Activated naive CD8-positive, alpha-beta T cell treated with anti-CD3 and anti-CD28 coated beads for 36 hours (primary cell): Measurements from ENCODE around the gene SORBS2. TPM values are rescaled to one million over a fixed set of nuclear protein-coding genes. Genes with fewer than 3 reads are reported as not detected.

ENCODE experiments used
- DNase-seq: peaks from one replicate; pipeline ENCODE4 v3.0.0; 2021
- H3K27ac Mint-ChIP-seq: one replicate; pipeline ENCODE4 v1.8.0; 2022; ENCODE audit warnings: mild to moderate bottlenecking, moderate library complexity, mixed read lengths
- H3K27me3 Mint-ChIP-seq: one replicate; pipeline ENCODE4 v1.8.0; 2022; ENCODE audit warnings: mild to moderate bottlenecking, mixed read lengths
- H3K36me3 Mint-ChIP-seq: one replicate; pipeline ENCODE4 v1.8.0; 2021; ENCODE audit warnings: mild to moderate bottlenecking, mixed read lengths
- H3K4me1 Mint-ChIP-seq: one replicate; pipeline ENCODE4 v1.8.0; 2021; ENCODE audit warnings: mixed read lengths
- H3K4me3 Mint-ChIP-seq: one replicate; pipeline ENCODE4 v1.8.0; 2022; ENCODE audit warnings: mild to moderate bottlenecking, moderate library complexity, mixed read lengths
- H3K9me3 Mint-ChIP-seq: one replicate; pipeline ENCODE4 v1.8.0; 2022; ENCODE audit warnings: mixed read lengths
- total RNA-seq, 2 experiments: library from RNA; stranded (reverse); gene quantifications; one replicate each; pipeline ENCODE4 v1.2.3, GENCODE V29; 2021

The SORBS2 gene
- total RNA-seq, 2 experiments from 2014 or later = not detected

- H3K4me1 Mint-ChIP-seq = peaks cover 3% of the 10 kb centered on the region
- no peaks in the 10 kb centered on the region for H3K36me3 Mint-ChIP-seq
- peaks cover 36% of the 10 kb centered on the region for H3K27me3 Mint-ChIP-seq
- H3K9me3 Mint-ChIP-seq = no peaks in the 10 kb centered on the region
- H3K4me3 Mint-ChIP-seq = no peak overlapping the region
- H3K27ac Mint-ChIP-seq = no peak overlapping the region
- peak; percentile 50 for DNase-seq
Measured at GRCh38 chr4:185597532-185598188, 214.3 kb downstream of the SORBS2 start.

GRCh38 chr4:185592845-185593488, 219.0 kb downstream of the SORBS2 start:
- Mint-ChIP-seq H3K27me3 (peaks cover 53% of the 10 kb centered on the region), H3K36me3 (no peaks in the 10 kb centered on the region), H3K27ac (no peak overlapping the region), H3K4me1 (peaks cover 4% of the 10 kb centered on the region), H3K4me3 (no peak overlapping the region), H3K9me3 (no peaks in the 10 kb centered on the region)
- DNase-seq = no peak

GRCh38 chr4:185592438-185592837, 219.6 kb downstream of the SORBS2 start:
- no peak overlapping the region for H3K27ac Mint-ChIP-seq
- H3K4me3 Mint-ChIP-seq = no peak overlapping the region
- peaks cover 8% of the 10 kb centered on the region for H3K4me1 Mint-ChIP-seq
- H3K27me3 Mint-ChIP-seq = peaks cover 53% of the 10 kb centered on the region
- DNase-seq = no peak
- H3K36me3 Mint-ChIP-seq = peaks cover 4% of the 10 kb centered on the region
- H3K9me3 Mint-ChIP-seq = no peaks in the 10 kb centered on the region

GRCh38 chr4:185591679-185592141, 220.3 kb downstream of the SORBS2 start:
- no peak overlapping the region for H3K27ac Mint-ChIP-seq
- peaks cover 55% of the 10 kb centered on the region for H3K27me3 Mint-ChIP-seq
- peaks cover 13% of the 10 kb centered on the region for H3K4me1 Mint-ChIP-seq
- no peak for DNase-seq
- H3K4me3 Mint-ChIP-seq = no peak overlapping the region
- H3K36me3 Mint-ChIP-seq = peaks cover 12% of the 10 kb centered on the region
- no peaks in the 10 kb centered on the region for H3K9me3 Mint-ChIP-seq

GRCh38 chr4:185590982-185591381, 221.0 kb downstream of the SORBS2 start:
- peaks cover 58% of the 10 kb centered on the region for H3K27me3 Mint-ChIP-seq
- H3K9me3 Mint-ChIP-seq = no peaks in the 10 kb centered on the region
- H3K4me1 Mint-ChIP-seq = peaks cover 13% of the 10 kb centered on the region
- peaks cover 12% of the 10 kb centered on the region for H3K36me3 Mint-ChIP-seq
- no peak overlapping the region for H3K4me3 Mint-ChIP-seq
- no peak for DNase-seq
- H3K27ac Mint-ChIP-seq = no peak overlapping the region

- H3K9me3 Mint-ChIP-seq = no peaks in the 10 kb centered on the region
- no peak overlapping the region for H3K4me3 Mint-ChIP-seq
- DNase-seq = no peak
- peaks cover 12% of the 10 kb centered on the region for H3K36me3 Mint-ChIP-seq
- peaks cover 13% of the 10 kb centered on the region for H3K4me1 Mint-ChIP-seq
- no peak overlapping the region for H3K27ac Mint-ChIP-seq
- peaks cover 72% of the 10 kb centered on the region for H3K27me3 Mint-ChIP-seq
Measured at GRCh38 chr4:185589067-185589836, 222.7 kb downstream of the SORBS2 start.

GRCh38 chr4:185587427-185588161, 224.4 kb downstream of the SORBS2 start:
- Mint-ChIP-seq H3K36me3 (peaks cover 12% of the 10 kb centered on the region), H3K4me1 (peaks cover 13% of the 10 kb centered on the region), H3K27ac (peak overlapping the region; percentile 79), H3K27me3 (peaks cover 59% of the 10 kb centered on the region), H3K4me3 (peak overlapping the region; percentile 65), H3K9me3 (no peaks in the 10 kb centered on the region)
- peak; percentile 80 for DNase-seq

GRCh38 chr4:185587030-185587426, 225.0 kb downstream of the SORBS2 start:
- no peak for DNase-seq
- Mint-ChIP-seq H3K27ac (no peak overlapping the region), H3K9me3 (no peaks in the 10 kb centered on the region), H3K4me3 (peak overlapping the region; percentile 65), H3K27me3 (peaks cover 63% of the 10 kb centered on the region), H3K36me3 (peaks cover 12% of the 10 kb centered on the region), H3K4me1 (peaks cover 13% of the 10 kb centered on the region)

GRCh38 chr4:185585211-185585610, 226.8 kb downstream of the SORBS2 start:
- peaks cover 12% of the 10 kb centered on the region for H3K36me3 Mint-ChIP-seq
- DNase-seq = no peak
- peaks cover 13% of the 10 kb centered on the region for H3K4me1 Mint-ChIP-seq
- H3K9me3 Mint-ChIP-seq = no peaks in the 10 kb centered on the region
- peaks cover 60% of the 10 kb centered on the region for H3K27me3 Mint-ChIP-seq
- no peak overlapping the region for H3K4me3 Mint-ChIP-seq
- H3K27ac Mint-ChIP-seq = no peak overlapping the region

GRCh38 chr4:185583813-185584212, 228.2 kb downstream of the SORBS2 start:
- no peaks in the 10 kb centered on the region for H3K9me3 Mint-ChIP-seq
- H3K4me1 Mint-ChIP-seq = peaks cover 13% of the 10 kb centered on the region
- DNase-seq = no peak
- H3K27me3 Mint-ChIP-seq = peaks cover 49% of the 10 kb centered on the region
- no peak overlapping the region for H3K27ac Mint-ChIP-seq
- no peak overlapping the region for H3K4me3 Mint-ChIP-seq
- peaks cover 12% of the 10 kb centered on the region for H3K36me3 Mint-ChIP-seq

GRCh38 chr4:185582651-185583400, 229.2 kb downstream of the SORBS2 start:
- H3K4me1 Mint-ChIP-seq = peaks cover 11% of the 10 kb centered on the region
- DNase-seq = no peak
- H3K9me3 Mint-ChIP-seq = no peaks in the 10 kb centered on the region
- no peak overlapping the region for H3K27ac Mint-ChIP-seq
- no peak overlapping the region for H3K4me3 Mint-ChIP-seq
- peaks cover 44% of the 10 kb centered on the region for H3K27me3 Mint-ChIP-seq
- H3K36me3 Mint-ChIP-seq = peaks cover 11% of the 10 kb centered on the region

- Mint-ChIP-seq H3K27me3 (peaks cover 30% of the 10 kb centered on the region), H3K9me3 (no peaks in the 10 kb centered on the region), H3K4me3 (no peak overlapping the region)
Measured at GRCh38 chr4:185580699-185581098, 231.3 kb downstream of the SORBS2 start.

GRCh38 chr4:185578284-185578683, 233.7 kb downstream of the SORBS2 start:
- H3K4me3 Mint-ChIP-seq = no peak overlapping the region
- H3K27me3 Mint-ChIP-seq = peaks cover 27% of the 10 kb centered on the region
- no peaks in the 10 kb centered on the region for H3K36me3 Mint-ChIP-seq
- no peak overlapping the region for H3K27ac Mint-ChIP-seq
- DNase-seq = no peak
- no peaks in the 10 kb centered on the region for H3K9me3 Mint-ChIP-seq
- H3K4me1 Mint-ChIP-seq = no peaks in the 10 kb centered on the region

More at GRCh38 chr4:185580699-185581098, 231.3 kb downstream of the SORBS2 start:
- Mint-ChIP-seq H3K27ac (no peak overlapping the region), H3K4me1 (no peaks in the 10 kb centered on the region), H3K36me3 (no peaks in the 10 kb centered on the region)
- no peak for DNase-seq
